Stimulated activated CD4-positive, alpha-beta T cell treated with anti-CD3 and anti-CD28 coated beads, Interleukin-12 subunit alpha, Interleukin-12 subunit beta, amount 100 ng/mL, for 48 hours (primary cell): ENCODE data around the gene ADCY2.

ENCODE experiments used
- DNase-seq, 3 donors: peaks; one replicate each; pipeline ENCODE4 v3.0.0-alpha.2; 2020; ENCODE audit warnings: low read depth in 2 of 3, low spot score in 1 of 3

ADCY2 gene

GRCh38 chr5:7437836-7438235 is 41.9 kb downstream of the ADCY2 start:
- DNase-seq: no peak

GRCh38 chr5:7445068-7445467 is 49.1 kb downstream of the ADCY2 start:
- DNase-seq: no peak

GRCh38 chr5:7445831-7446230 is 49.9 kb downstream of the ADCY2 start:
- DNase-seq: no peak

- DNase-seq: no peak
Measured at GRCh38 chr5:7446913-7447312, 51.0 kb downstream of the ADCY2 start.

DNA sequence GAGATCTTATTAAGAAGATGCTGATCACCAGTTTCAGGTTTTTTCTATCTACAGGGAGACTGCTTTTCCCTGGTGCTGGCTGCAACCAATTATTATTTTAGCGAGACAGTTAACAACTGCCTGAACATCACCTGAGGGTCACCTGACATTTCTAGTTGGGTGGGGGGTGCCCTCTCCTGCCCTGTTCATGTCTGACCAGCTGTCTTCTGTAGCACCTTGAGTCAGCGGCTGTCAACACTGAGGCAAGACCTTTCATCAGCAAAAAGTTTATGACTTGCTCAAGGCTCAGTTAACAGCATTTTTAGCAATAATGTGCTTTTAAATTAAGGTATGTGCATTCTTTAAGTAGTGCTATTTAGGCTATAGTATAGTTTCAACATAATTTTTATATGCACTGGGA is 58.0 kb downstream of the ADCY2 start:
- DNase-seq: no peak

DNA sequence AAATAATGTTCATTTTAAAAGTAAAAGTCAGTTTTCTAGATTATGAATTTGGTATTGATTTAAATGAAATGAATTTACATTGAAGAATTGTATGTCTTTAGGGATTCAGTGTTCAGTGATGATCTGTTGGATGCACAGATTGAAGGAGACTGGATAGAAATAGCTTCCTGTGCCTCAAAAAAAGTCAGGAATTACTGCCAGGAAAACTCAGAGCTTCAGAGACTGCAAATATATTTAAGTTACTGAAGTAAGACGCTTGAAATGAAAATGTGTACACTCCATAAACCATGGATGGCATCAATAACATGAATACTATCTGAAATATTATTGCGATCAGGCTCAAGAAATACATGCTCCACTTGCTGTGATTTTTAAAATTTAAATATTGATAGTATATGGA is 60.3 kb downstream of the ADCY2 start:
- no peak for DNase-seq

DNA sequence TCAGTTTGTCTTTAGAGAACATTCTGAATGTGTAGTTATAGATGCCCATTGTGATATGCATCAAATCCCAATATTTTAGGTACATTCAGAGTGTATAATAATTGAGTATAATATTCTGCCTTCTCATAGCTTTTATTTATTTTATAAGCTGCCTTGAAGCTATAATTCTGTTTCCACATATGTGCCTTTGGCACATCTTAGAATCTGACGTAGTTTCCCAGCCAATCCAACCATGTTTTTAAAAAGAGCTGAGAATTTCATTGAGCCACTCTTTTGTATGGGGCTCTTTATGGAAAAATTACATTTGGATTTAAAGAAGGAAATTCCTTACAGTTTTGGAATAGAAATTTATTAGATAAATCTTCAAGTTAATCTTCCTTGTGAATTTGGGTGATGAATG is 65.4 kb downstream of the ADCY2 start:
- DNase-seq: no peak

DNA sequence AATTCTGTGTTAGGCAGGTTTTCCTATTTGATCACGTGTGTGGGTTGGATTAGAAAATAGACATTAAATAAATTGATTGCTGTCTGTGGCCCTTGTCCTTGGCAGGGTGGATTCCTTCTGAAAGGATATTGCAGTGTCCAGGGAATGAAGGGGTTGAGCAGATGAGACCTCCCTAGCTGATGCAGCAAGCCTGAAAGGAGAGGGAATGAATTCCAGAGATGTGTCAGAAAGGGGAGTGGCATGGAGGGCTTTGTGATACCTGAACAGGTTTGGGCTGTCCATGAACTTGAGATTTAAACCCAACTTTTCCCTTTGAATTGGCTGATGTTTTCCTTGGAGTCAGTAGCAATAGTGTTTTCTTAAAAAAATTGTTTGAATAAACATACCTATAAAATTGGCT is 66.8 kb downstream of the ADCY2 start:
- DNase-seq: no peak

DNA sequence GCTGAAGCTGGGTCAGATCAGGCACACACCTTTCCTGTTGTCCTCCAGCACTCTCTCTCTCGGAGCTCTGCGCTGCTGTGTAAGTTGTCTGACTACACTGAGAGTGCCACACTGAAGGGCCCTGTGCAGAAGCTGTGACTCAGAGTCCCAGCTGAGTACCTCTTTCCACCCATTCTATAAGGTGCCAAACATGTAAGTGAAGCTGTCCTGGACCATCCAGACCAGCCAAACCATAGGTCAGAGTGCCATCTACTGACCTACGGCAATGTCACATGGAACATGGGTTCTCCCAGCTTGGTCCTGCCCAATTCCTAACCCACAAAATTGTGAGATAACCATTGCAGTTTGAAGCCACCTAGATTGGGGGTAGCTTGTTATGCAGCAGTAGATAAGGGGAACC is 68.2 kb downstream of the ADCY2 start:
- no peak for DNase-seq

- DNase-seq: no peak
Measured at GRCh38 chr5:7467179-7467578, 71.2 kb downstream of the ADCY2 start.

DNA sequence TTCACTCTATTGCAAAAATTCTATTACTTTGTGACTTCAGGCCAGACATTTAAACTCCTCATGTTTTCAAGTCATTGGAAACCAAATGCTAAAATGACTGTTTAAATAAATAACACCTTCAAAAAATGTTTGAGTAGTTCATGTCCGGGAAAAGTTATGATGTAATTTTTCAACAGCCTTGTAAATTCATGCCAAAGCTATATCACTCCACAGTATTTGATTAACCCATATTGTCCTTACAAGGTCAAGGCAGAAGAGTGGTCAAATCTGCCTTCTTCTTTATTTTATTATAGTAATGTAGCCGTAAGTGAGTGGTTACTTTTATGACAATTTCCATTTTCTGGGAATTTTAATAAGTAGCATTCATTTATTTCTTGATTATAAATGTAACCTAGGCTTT is 72.8 kb downstream of the ADCY2 start:
- no peak for DNase-seq

DNA sequence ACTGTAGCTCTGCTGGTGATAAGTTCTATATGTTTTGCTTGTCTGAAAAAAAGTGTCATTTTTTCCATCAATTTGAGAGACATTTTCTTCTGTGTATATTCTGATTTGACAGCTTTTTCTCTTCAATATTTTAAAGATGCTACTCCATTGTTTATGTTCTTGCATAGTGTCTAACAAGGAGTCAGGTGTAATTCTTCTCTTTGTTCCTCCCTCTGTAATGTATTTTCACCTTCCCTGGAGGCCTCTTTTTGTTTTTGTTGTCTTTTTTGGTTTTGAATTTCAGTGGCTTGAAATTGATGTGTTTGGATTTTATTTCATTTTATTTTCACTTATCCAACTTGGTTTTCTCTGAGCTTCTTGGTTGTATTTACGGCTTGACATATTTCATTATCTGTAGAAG is 75.8 kb downstream of the ADCY2 start:
- no peak for DNase-seq

GRCh38 chr5:7473115-7473514 is 77.2 kb downstream of the ADCY2 start:
- no peak for DNase-seq

DNA sequence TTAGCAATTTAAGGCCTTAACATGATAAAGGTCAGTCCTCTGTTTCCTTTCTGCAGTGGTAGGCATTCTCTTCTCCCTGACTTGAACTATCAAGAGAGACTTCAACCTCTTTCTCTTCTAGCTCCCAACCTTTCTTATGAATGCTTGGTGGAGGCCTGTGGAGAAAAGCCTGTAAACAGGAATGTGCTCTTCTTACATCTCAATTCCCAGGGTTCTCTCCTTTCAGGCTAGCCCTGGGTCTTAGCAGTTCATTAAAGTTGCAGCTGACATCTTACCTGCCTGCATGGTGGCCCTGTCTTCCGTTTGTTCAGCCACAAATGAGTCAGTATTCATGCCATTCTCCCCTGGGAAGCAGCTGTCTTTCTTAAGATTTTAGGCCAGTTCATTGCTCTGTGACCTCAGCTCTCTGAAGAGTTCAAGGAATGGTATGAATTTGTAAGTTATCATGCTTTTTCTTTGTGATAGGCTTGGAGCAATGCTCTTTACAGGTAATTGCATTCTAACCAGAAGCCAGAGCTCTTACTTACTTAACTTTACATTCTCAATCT is 77.8 kb downstream of the ADCY2 start:
- DNase-seq: no peak

- DNase-seq: no peak
Measured at GRCh38 chr5:7474821-7475403, 79.0 kb downstream of the ADCY2 start.

DNA sequence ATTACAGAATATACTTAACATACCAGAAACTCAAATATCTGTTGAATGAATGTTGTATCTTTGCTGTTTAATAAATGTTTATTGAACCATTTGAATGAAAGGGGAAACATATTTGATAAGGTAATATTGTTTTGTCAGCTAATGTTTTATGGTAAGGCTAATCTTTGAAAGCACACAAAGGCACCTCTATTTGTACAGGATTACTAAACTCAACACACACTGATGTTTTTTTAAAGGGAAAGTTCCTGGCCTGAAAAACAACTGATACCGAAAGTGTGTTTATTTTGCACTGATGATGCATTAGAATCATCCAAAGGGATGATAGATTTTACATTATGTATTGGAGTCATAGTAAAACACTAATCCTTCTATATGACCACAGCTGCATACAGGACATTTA is 82.5 kb downstream of the ADCY2 start:
- no peak for DNase-seq

DNA sequence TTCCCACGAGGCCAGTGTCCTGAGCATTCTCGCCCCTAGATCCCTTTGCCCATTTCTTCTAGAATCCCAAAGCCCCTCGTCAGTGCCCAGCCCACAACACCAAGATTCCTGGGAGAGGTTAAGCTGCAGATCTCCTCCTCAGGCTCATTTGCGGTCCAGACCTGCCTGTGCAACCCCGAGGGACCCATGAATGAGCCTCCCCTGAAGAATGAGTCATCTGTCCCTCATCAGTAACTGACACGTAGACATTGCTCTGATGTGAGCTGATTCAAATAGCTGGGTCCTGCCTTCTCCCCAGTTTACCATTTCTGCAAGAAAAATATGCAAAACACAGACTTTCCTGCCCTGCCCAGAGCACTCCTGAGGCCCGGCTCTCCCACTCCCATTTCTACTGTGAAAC is 92.8 kb downstream of the ADCY2 start:
- no peak for DNase-seq

GRCh38 chr5:7492371-7492770 is 96.4 kb downstream of the ADCY2 start:
- no peak for DNase-seq

DNA sequence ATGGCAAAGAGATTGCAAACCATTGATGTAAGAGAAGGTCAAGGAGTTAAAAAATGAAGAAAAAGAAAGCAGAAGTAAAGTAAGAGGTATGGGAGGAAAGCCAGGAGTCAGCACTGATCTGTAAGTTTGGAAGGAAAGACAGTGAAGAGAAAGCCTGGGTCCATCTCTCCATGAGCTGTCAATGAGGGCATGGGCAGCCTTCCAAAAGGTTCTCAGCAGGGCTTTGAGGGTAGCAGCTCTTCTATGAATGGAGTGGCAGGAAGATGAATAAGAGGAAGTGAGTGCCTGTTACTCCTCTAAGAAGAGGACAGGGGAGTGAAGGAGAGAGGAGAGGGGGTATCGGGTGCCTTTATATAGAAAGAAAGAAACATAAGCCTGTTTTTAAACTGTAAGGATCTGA is 97.1 kb downstream of the ADCY2 start:
- no peak for DNase-seq

DNA sequence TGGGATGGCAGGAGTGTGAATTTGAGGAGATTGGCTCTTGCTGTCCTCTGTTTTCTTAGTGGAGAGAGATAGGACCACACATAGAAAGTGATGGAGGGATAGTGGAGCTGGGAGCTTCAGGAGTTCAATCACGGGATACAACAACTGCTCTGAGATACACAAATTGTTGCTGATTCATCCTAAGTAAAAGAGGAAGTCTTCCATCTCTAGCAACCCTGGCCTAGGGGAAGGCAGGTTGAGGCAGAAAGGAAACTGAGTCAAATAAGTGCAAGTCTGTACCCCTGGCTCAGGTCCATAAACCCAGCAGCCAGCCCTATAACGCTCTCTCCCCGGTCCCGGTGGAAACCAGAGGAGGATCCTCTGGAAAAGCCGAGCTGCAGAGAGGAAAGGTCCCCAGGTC is 97.7 kb downstream of the ADCY2 start:
- DNase-seq: no peak

DNA sequence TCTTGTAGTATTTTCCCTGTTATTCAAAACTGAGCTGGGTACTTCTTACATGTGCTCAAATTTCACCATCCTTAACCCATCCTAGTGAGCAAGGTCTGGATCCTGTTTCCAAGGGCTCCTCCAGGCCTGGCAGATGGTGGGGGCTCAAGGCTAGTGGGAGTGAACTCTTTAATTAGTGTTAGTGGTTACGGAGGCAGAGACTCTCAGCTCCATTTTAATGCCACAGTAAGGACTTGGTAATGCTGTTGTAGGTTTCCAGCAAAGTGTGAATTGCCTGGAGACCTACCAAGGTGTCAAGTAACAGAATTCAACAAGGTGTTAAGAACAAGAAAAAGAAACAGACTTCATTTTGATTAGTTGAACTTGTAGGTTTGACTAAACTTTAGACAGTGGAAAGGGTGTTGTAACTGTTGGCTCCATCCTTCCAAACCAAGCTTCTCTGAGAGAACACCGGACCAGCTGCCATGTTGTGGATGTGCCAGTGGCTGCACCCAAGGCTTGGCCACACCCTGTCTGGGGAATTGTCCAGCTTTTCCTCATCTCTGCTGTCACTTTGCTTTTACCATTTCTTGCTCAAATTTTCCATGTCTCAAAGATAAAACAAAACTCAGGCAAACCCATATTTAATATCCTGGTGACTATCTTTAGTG is 98.7 kb downstream of the ADCY2 start:
- DNase-seq: no peak

DNA sequence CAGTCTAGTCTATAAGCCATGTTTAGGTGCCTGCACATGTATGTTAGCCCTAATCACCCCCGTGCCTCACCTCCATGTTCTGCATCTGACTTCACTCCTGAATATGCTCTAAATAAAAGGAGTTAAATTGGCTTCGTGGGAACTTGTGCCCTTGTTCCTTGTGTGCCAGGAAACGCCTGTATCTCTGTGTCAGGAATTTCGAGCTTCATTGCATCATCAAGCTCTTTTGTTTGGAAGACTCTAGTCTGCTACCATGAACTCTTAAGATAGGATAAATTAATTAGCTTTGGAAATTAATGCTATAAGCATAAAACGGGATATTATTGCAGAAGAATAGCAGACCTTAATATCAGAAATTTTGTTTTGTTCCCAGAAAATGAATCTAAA is 99.2 kb downstream of the ADCY2 start:
- DNase-seq: no peak

DNA sequence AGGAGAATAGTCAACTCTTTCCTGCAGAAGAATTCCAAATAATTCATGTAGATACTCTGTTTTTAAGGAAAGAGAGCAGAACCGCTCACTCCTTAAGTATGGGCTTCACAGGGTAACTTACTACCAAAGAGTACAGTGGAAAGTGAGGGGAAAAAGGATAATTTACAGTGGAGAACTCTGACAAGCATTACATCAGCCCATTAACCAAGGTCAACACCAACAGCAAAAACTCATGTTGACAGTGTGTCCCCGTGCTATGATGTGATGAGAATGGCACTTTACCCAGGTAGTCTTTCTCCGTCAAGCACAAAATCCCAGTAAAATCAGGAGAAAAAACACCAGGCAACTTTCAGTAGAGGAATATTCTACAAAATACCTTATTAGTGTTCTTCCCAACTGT is 104.3 kb downstream of the ADCY2 start:
- no peak for DNase-seq
